SK-N-SH treated with all-trans-retinoic acid at 6 μM for 48 hours (cell line): ENCODE results near the gene EIF2D.

ENCODE experiments used
- ARNTL ChIP-seq: fragments of 450-650 bp; formaldehyde crosslinking; IDR thresholded peaks from 2 replicates; pipeline ENCODE4 v1.5.0; 2020; ENCODE audit warnings: low read depth, mild to moderate bottlenecking, moderate library complexity, borderline replicate concordance
- BACH2 ChIP-seq: fragments of 250-450 bp; sonication (Bioruptor Pico); IDR thresholded peaks from 2 replicates; pipeline ENCODE4 v1.9.0; 2021; ENCODE audit warnings: mild to moderate bottlenecking, borderline replicate concordance
- GLIS3 ChIP-seq: fragments of 250-450 bp; sonication (Bioruptor Pico); IDR thresholded peaks from 2 replicates; pipeline ENCODE4 v1.5.0; 2020; ENCODE audit warnings: mild to moderate bottlenecking, moderate library complexity
- ISL1 ChIP-seq: fragments of 250-450 bp; sonication (Bioruptor Pico); IDR thresholded peaks from 2 replicates; pipeline ENCODE4 v2.1.2; 2022; ENCODE audit warnings: mild to moderate bottlenecking, moderate library complexity
- PATZ1 ChIP-seq: fragments of 250-450 bp; sonication (Bioruptor Pico); IDR thresholded peaks from 2 replicates; pipeline ENCODE4 v1.8.0; 2020; ENCODE audit warnings: mild to moderate bottlenecking, moderate library complexity, borderline replicate concordance
- RARB ChIP-seq: fragments of 250-450 bp; sonication (Bioruptor Pico); IDR thresholded peaks from 2 replicates; pipeline ENCODE4 v1.8.0; 2021; ENCODE audit warnings: mild to moderate bottlenecking, moderate library complexity
- TSHZ2 ChIP-seq: fragments of 250-450 bp; sonication (Bioruptor Pico); IDR thresholded peaks from 2 replicates; pipeline ENCODE4 v1.5.0; 2020; ENCODE audit warnings: mild to moderate bottlenecking, moderate library complexity
- ZNF70 ChIP-seq: fragments of 450-650 bp; formaldehyde crosslinking; IDR thresholded peaks from 2 replicates; pipeline ENCODE4 v1.5.0; 2020; ENCODE audit warnings: mild to moderate bottlenecking, moderate library complexity
- ZNF8 ChIP-seq: fragments of 450-650 bp; formaldehyde crosslinking; IDR thresholded peaks from 2 replicates; pipeline ENCODE4 v1.5.0; 2020; ENCODE audit warnings: mild to moderate bottlenecking, moderate library complexity

GRCh38 chr1:206557636-206558473 is 54.4 kb downstream of the EIF2D start:
- no peak for TF ChIP-seq ISL1
- no peak for TF ChIP-seq BACH2 (CRISPR knock-in tag)
- TF ChIP-seq ZNF8 (CRISPR knock-in tag) = no peak
- TF ChIP-seq PATZ1 = no peak
- TF ChIP-seq ARNTL = no peak
- no peak for TF ChIP-seq RARB (CRISPR knock-in tag)
- TF ChIP-seq TSHZ2 (CRISPR knock-in tag) = no peak
- TF ChIP-seq ZNF70 (CRISPR knock-in tag) = no peak
- TF ChIP-seq GLIS3 = no peak
